HG03175 (cell line): ENCODE results near the gene ZNF446.
"Not testable (repeated sequence)": the region's sequence is repeated elsewhere in the genome, so short reads cannot be mapped to it uniquely, and the experiment has no call there.

Source experiments
- ATAC-seq: cut with Tn5 transposase; IDR thresholded peaks from one replicate; pipeline ENCODE4 v1.9.1; 2021; ENCODE audit warnings: mild to moderate bottlenecking, moderate library complexity; ENCODE audit not compliant: unreplicated experiment

The ZNF446 gene

GRCh38 chr19:58475714-58476497, at the start of gene ZNF446:
TSS of gene ZNF446 (plus strand) at chr19:58476352. CDS start at chr19:58477219, 867 bp downstream.
- ATAC-seq, result peak; percentile 86

GRCh38 chr19:58428617-58429016, 47.5 kb upstream of the ZNF446 start:
- no peak for ATAC-seq

DNA sequence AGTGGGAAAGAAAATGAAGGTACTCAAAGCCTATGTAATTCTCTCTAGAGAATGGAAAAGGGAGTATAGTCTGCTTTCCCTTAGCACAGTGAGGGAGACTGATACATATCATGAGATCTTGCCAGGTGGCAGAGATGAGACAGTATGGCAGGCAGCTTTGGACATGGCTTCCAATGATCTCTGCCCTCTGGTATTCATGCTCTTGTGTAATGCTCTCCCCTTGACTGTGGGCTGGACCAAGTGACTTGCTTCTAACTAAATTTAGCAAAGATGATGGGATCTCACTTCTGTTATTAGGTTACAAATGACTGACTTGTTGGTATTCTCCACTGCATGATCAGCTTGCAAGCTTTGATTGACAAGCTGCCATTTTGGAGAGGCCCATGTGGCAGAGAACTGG, 46.4 kb upstream of the ZNF446 start:
- ATAC-seq, result no peak

DNA sequence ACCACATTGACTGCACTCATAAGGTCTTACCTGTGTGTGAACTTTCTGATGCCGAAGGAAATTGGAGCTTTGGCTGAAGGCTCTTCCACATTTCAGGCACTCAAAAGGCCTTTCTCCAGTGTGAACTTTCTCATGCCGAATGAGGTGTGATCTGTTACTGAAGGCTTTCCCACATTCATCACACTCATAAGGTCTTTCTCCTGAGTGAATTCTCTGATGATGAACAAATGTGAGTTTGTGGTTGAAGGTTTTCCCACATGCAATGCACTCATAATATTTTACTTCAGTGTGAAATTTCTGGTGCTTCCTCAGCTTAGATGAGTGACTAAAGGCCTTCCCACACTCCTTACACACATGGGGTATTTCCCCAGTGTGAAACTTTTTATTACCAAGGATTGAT, 41.9 kb upstream of the ZNF446 start:
- no peak for ATAC-seq

- peak; percentile 95 for ATAC-seq
Measured at GRCh38 chr19:58439576-58440554, 36.3 kb upstream of the ZNF446 start, which contains the start of gene ZNF132. TSS of gene ZNF132 (minus strand) at chr19:58440153. CDS start at chr19:58439821, 332 bp downstream.

GRCh38 chr19:58440556-58440955, 35.6 kb upstream of the ZNF446 start:
- ATAC-seq, result no peak

DNA sequence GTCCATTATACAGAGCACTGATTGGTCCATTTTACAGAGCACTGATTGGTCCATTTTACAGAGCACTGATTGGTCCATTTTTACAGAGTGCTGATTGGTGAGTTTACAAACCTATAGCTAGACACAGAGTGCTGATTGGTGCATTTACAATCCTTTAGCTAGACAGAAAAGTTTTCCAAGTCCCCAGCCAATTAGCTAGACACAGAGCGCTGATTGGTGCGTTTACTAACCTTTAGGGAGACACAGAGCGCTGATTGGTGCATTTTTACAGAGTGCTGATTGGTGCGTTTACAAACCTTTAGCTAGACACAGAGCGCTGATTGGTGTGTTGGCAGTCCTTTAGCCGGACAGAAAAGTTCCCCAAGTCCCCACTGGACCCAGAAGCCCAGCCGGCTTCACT, 33.2 kb upstream of the ZNF446 start:
- not testable (repeated sequence) for ATAC-seq

DNA sequence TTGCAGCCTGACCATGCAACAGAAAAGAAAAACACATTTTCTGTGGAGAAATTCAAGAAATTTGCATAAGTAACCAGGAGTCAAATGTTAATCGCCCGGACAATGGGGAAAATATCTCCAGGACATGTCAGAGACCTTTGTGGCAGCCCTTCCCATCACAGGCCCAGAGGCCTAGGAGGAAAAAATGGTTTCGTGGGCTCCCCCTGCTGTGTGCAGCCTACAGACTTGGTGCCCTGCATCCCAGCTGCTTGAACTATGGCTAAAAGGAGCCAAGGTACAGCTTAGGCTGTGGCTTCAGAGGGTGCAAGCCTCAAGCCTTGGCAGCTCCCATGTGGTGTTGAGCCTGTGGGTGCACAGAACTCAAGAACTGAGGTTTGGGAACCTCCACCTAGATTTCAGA, 27.3 kb upstream of the ZNF446 start:
- not testable (repeated sequence) for ATAC-seq

- not testable (repeated sequence) for ATAC-seq
Measured at GRCh38 chr19:58449980-58450379, 26.2 kb upstream of the ZNF446 start.

DNA sequence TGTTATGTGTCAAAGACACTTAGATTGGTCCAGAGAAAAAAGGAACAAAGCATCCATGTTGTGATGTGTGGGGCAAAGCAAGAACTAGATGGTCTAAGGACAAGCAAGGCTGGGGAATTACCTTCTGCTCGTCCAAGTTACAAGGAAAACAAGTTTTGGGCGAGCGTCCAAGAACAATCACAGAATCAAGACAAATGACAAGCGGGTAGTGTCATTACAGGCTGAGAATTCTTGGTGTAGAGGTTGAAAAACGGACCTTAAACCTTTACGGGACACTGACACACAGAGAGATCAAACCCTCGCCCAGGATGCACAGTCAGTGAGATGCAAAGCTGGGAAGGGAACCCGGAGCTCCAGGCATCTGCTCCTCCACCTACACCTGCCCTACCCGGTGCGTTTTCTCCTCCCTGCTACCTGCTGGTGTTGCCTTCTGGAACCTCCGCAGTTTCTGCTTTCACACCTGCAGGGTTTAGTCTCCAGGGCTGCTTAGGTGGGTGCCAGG, 25.2 kb upstream of the ZNF446 start:
- ATAC-seq, result peak; percentile 17

GRCh38 chr19:58451358-58452101, 24.6 kb upstream of the ZNF446 start, which contains the start of gene ZNF324B:
TSS of gene ZNF324B (plus strand) at chr19:58451622. CDS start at chr19:58453702, 2,080 bp downstream.
- ATAC-seq, result peak; percentile 94

GRCh38 chr19:58453743-58454142, 22.4 kb upstream of the ZNF446 start:
- no peak for ATAC-seq

DNA sequence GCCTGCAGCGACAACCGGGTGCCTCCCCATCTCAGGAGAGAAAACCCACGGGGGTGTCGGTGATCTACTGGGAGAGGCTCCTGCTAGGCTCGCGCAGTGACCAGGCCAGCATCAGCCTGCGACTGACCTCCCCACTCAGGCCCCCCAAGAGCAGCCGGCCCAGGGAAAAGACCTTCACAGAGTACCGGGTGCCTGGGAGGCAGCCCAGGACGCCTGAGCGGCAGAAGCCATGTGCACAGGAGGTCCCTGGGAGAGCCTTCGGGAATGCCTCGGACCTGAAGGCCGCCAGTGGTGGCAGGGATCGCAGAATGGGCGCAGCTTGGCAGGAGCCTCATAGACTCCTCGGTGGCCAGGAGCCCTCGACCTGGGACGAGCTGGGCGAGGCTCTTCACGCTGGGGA, 20.8 kb upstream of the ZNF446 start:
- ATAC-seq, result no peak

GRCh38 chr19:58456111-58456510, 20.0 kb upstream of the ZNF446 start:
- ATAC-seq, result no peak

GRCh38 chr19:58460039-58460438, 16.1 kb upstream of the ZNF446 start:
- no peak for ATAC-seq

DNA sequence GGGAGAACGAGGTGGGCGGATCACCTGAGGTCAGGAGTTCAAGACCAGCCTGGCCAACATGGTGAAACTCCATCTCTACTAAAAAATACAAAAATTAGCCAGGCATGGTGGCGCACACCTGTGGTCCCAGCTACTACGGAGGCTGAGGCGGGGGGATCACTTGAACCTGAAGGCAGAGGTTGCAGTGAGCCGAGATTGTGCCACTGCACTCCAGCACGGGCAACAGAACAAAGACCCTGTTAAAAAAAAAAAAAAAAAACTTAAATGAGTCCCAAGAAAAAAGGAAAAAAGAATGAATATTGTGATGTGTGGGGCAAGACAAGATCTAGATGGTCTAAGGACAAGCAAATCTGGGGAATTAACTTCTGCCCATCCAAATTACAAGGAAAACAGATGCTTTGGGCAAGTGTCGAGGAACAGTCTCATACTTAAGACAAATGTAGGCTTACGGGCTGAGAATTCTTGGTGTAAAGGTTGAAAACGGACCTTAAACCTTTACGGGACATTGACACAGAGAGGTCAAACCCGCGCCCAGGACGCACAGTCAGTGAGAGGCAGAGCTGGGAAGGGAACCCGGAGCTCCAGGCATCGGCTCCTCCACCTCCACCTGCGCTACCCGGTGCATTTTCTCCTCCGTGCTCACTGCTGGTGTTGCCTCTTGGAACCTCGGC, 9.9 kb upstream of the ZNF446 start:
- ATAC-seq, result no peak

- peak; percentile 92 for ATAC-seq
Measured at GRCh38 chr19:58466760-58467589, 9.2 kb upstream of the ZNF446 start, which contains the start of gene ZNF324. TSS of gene ZNF324 (plus strand) at chr19:58467080. CDS start at chr19:58469186, 2,106 bp downstream.

- no peak for ATAC-seq
Measured at GRCh38 chr19:58468216-58468839, 7.8 kb upstream of the ZNF446 start.
